ENCODE results near the gene LIPA.
"Not testable (repeated sequence)": the region's sequence is repeated elsewhere in the genome, so short reads cannot be mapped to it uniquely, and the experiment has no call there.

Gene LIPA

GRCh38 chr10:89252225-89252585 lies 630 bp upstream of the LIPA start:
- H3K4me1 ChIP-seq, result peaks cover 0 to 11% (median 7%) of the 10 kb centered on the region in 4 donors
- H3K4me3 ChIP-seq, result peak overlapping the region; percentile 93 to 94
- no peaks in the 10 kb centered on the region for H3K9me3 ChIP-seq
- H3K27me3 ChIP-seq, result no peaks in the 10 kb centered on the region
- TF ChIP-seq CTCF (IDR thresholded peaks at IDR 0.05), result no peak
- intact Hi-C loops (cut with DNase I; ENCODE audit: low total_unique reads), result loop anchor here (10.0 kb wide), 1 partner anchor 453 kb away; the partner anchor contains the start of gene KIF20B
- no peaks in the 10 kb centered on the region for H3K36me3 ChIP-seq
- DNase-seq, result no peak
- H3K27ac ChIP-seq, result no peak overlapping the region

- intact Hi-C loops (cut with DNase I; ENCODE audit: low total_unique reads), result loop anchor here (10.0 kb wide), 1 partner anchor 454 kb away; the partner anchor contains the start of gene KIF20B
- Histone ChIP-seq H3K27ac (peak overlapping the region; percentile 84 to 89), H3K4me3 (peak overlapping the region; percentile 93 to 94), H3K4me1 (peaks cover 0 to 11% (median 7%) of the 10 kb centered on the region in 4 donors), H3K36me3 (no peaks in the 10 kb centered on the region), H3K9me3 (no peaks in the 10 kb centered on the region), H3K27me3 (no peaks in the 10 kb centered on the region)
- DNase-seq, result no peak
- TF ChIP-seq CTCF (IDR thresholded peaks at IDR 0.05), result no peak
Observed at GRCh38 chr10:89250865-89251408, 638 bp downstream of the LIPA start.

GRCh38 chr10:89248990-89249389 lies 2.6 kb downstream of the LIPA start:
- TF ChIP-seq CTCF (IDR thresholded peaks at IDR 0.05), result no peak
- DNase-seq, result no peak
- Histone ChIP-seq H3K27ac (no peak overlapping the region), H3K4me3 (no peak overlapping the region), H3K9me3 (no peaks in the 10 kb centered on the region), H3K27me3 (no peaks in the 10 kb centered on the region), H3K36me3 (no peaks in the 10 kb centered on the region), H3K4me1 (peaks cover 0 to 11% (median 7%) of the 10 kb centered on the region in 4 donors)
- intact Hi-C loops (cut with DNase I; ENCODE audit: low total_unique reads), result no loop called here

GRCh38 chr10:89247623-89248022 lies 4.0 kb downstream of the LIPA start:
- H3K4me3 ChIP-seq; H3K9me3 ChIP-seq; intact Hi-C loops (cut with DNase I; ENCODE audit: low total_unique reads); DNase-seq; H3K27me3 ChIP-seq; H3K27ac ChIP-seq: not testable (repeated sequence)
- H3K4me1 ChIP-seq, result peaks cover 0 to 11% (median 7%) of the 10 kb centered on the region in 4 donors
- H3K36me3 ChIP-seq, result peaks cover 0 to 11% (median 0%) of the 10 kb centered on the region in 3 donors

GRCh38 chr10:89245802-89246201 lies 5.8 kb downstream of the LIPA start:
- Histone ChIP-seq H3K27me3 (no peaks in the 10 kb centered on the region), H3K36me3 (peaks cover 0 to 13% (median 0%) of the 10 kb centered on the region in 3 donors), H3K4me3 (no peak overlapping the region), H3K27ac (no peak overlapping the region), H3K4me1 (peaks cover 0 to 6% (median 4%) of the 10 kb centered on the region in 4 donors), H3K9me3 (no peaks in the 10 kb centered on the region)
- intact Hi-C loops (cut with DNase I; ENCODE audit: low total_unique reads), result no loop called here
- no peak for DNase-seq
- TF ChIP-seq CTCF (IDR thresholded peaks at IDR 0.05), result no peak

GRCh38 chr10:89242840-89243568 lies 8.6 kb downstream of the LIPA start:
- H3K27ac ChIP-seq, result no peak overlapping the region
- H3K4me3 ChIP-seq, result no peak overlapping the region
- no peaks in the 10 kb centered on the region for H3K4me1 ChIP-seq
- TF ChIP-seq CTCF (IDR thresholded peaks at IDR 0.05), result no peak
- no peaks in the 10 kb centered on the region for H3K27me3 ChIP-seq
- DNase-seq, result no peak
- H3K9me3 ChIP-seq, result no peaks in the 10 kb centered on the region
- H3K36me3 ChIP-seq, result peaks cover 0 to 31% (median 9%) of the 10 kb centered on the region in 3 donors
- intact Hi-C loops (cut with DNase I; ENCODE audit: low total_unique reads), result no loop called here

Measured in tibial artery (tissue), 4 donors.